ENCODE data around the gene FGFR2.

DNA sequence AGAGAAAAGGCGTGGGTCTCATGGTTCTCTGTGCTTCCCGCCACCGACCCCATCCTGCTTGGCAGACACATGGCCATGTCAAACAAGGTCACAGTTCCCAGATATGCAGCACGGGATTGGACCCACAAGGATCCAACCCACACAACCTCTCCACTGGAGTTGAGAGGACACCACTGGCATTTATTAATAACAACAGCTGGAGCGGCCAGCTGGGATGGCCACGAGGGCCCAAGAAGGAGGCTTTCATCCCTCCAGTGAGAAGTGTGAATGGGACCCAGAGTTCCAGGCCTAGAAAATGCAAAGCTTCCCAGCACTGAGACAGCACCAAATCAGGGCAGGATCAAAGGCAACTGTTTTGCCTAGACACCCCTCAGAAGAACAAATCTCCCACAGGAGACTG lies 31.5 kb downstream of the FGFR2 start:
- TF ChIP-seq, protein P1, sequence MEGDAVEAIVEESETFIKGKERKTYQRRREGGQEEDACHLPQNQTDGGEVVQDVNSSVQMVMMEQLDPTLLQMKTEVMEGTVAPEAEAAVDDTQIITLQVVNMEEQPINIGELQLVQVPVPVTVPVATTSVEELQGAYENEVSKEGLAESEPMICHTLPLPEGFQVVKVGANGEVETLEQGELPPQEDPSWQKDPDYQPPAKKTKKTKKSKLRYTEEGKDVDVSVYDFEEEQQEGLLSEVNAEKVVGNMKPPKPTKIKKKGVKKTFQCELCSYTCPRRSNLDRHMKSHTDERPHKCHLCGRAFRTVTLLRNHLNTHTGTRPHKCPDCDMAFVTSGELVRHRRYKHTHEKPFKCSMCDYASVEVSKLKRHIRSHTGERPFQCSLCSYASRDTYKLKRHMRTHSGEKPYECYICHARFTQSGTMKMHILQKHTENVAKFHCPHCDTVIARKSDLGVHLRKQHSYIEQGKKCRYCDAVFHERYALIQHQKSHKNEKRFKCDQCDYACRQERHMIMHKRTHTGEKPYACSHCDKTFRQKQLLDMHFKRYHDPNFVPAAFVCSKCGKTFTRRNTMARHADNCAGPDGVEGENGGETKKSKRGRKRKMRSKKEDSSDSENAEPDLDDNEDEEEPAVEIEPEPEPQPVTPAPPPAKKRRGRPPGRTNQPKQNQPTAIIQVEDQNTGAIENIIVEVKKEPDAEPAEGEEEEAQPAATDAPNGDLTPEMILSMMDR (IDR thresholded peaks at IDR 0.05; ENCODE audit: extremely low read depth in 1 of 2, insufficient read depth in 1 of 2, low read depth in 1 of 2, low read length in 2 of 2): no peak
- TF ChIP-seq POLR2A (IDR thresholded peaks at IDR 0.05; ENCODE audit: low read depth, low read length): no peak
- TF ChIP-seq MYC (IDR thresholded peaks at IDR 0.05; ENCODE audit: low read depth, low read length): no peak
- no peak for TF ChIP-seq EZH2 (IDR thresholded peaks at IDR 0.05; ENCODE audit: borderline replicate concordance, low read depth, low read length, severe bottlenecking)
- TF ChIP-seq POLR2AphosphoS5 (IDR thresholded peaks at IDR 0.05; ENCODE audit: insufficient read depth, low read depth, low read length): no peak
